Ascending aorta (tissue), 2 donors: ENCODE data around the gene HOXB1. TPM values are rescaled to one million over a fixed set of nuclear protein-coding genes. Genes with fewer than 3 reads are reported as not detected.

Source experiments
- DNase-seq, 2 donors: peaks; one replicate each; pipeline ENCODE4 v3.0.0-alpha.2; 2019; ENCODE audit warnings: low spot score in 2 of 2
- H3K27ac ChIP-seq, 2 donors: fragments of 200-600 bp; sonication (generic); one replicate each; pipeline ENCODE4 v1.5.1; 2016 to 2017; ENCODE audit warnings: mild to moderate bottlenecking in 1 of 2
- H3K27me3 ChIP-seq: fragments of 200-600 bp; sonication (generic); one replicate; pipeline ENCODE4 v1.5.1; 2017
- H3K36me3 ChIP-seq, 2 donors: fragments of 200-600 bp; sonication (generic); one replicate each; pipeline ENCODE4 v1.5.1; 2016
- H3K4me1 ChIP-seq, 2 donors: fragments of 200-600 bp; sonication (generic); one replicate each; pipeline ENCODE4 v1.5.1; 2016 to 2017; ENCODE audit warnings: mild to moderate bottlenecking in 1 of 2
- H3K4me3 ChIP-seq, 2 donors: fragments of 200-600 bp; sonication (generic); one replicate each; pipeline ENCODE4 v1.5.1; 2016 to 2017; ENCODE audit warnings: mild to moderate bottlenecking in 1 of 2
- H3K9me3 ChIP-seq, 2 donors: fragments of 200-600 bp; sonication (generic); one replicate each; pipeline ENCODE4 v1.5.1; 2016
- CTCF ChIP-seq, 3 experiments: fragments of 200-600 bp in 2 of 3; fragments of 450-650 bp in 1 of 3; sonication (generic) in 2 of 3; IDR thresholded peaks; one replicate each; pipeline ENCODE4 v1.5.1; 2016 to 2019; ENCODE audit warnings: antibody characterized with exemption in 3 of 3, mild to moderate bottlenecking in 1 of 3, moderate library complexity in 1 of 3
- intact Hi-C: fragments of 100-400 bp; cut with DNase I; formaldehyde crosslinking; loops from one replicate; pipeline ENCODE4 v1.15.1; 2023
- total RNA-seq: library from RNA; depleted of rRNA; stranded (reverse); fragments of >200 nt; gene quantifications from one replicate; pipeline ENCODE4 v1.1.0, GENCODE V29; 2016

Gene HOXB1
- total RNA-seq, 1 donor from 2014 or later = not detected

DNA sequence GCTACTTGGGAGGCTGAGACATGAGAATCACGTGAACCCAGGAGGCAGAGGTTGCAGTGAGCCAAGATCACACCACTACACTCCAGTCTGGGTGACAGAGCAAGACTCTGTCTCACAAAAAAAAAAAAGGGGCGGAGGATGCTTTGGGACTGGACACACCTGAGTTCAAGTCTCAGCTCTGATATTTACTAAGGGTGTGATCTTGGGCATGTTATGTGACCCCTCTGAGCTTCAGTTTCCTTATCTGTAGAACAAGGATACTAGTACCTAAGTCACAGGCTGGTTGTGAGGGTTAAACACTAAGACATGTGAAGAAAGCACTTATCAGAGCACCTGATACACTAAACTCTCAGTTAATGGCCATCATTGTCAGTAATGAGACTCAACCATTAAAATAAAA lies 25.9 kb downstream of the HOXB1 start:
- Histone ChIP-seq H3K27ac (no peak overlapping the region), H3K4me1 (no peaks in the 10 kb centered on the region), H3K27me3 (no peaks in the 10 kb centered on the region), H3K4me3 (no peak overlapping the region), H3K36me3 (no peaks in the 10 kb centered on the region), H3K9me3 (no peaks in the 10 kb centered on the region)
- intact Hi-C loops = no loop called here
- no peak for DNase-seq
- no peak for TF ChIP-seq CTCF (IDR thresholded peaks at IDR 0.05)

DNA sequence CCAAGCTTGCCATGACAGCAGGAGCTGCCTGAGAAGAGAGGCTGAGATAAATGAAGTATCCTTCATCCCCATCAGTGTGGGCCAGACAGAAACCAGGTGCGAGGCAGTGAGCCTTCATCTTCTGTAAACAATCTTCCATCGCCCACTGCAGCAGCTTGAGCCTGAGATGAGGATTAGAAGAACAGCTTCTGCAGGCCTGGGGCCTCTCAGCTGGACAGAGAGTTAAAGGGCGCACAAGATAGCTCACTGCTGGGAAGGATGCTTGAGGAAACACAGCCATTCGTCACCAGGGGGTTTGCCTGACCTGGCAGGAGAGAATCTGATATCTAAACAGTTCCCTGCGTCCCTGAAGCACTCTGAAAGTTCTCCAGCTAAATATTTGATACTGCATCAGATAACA lies 27.1 kb downstream of the HOXB1 start:
- Histone ChIP-seq H3K27me3 (no peaks in the 10 kb centered on the region), H3K27ac (no peak overlapping the region), H3K4me1 (no peaks in the 10 kb centered on the region), H3K4me3 (no peak overlapping the region), H3K36me3 (no peaks in the 10 kb centered on the region), H3K9me3 (no peaks in the 10 kb centered on the region)
- no peak for DNase-seq
- intact Hi-C loops = no loop called here
- no peak for TF ChIP-seq CTCF (IDR thresholded peaks at IDR 0.05)

- H3K36me3 ChIP-seq = no peaks in the 10 kb centered on the region
- no peaks in the 10 kb centered on the region for H3K27me3 ChIP-seq
- TF ChIP-seq CTCF (IDR thresholded peaks at IDR 0.05) = no peak
- no peaks in the 10 kb centered on the region for H3K9me3 ChIP-seq
- H3K4me3 ChIP-seq = no peak overlapping the region
- H3K27ac ChIP-seq = no peak overlapping the region
- intact Hi-C loops = no loop called here
- DNase-seq = no peak
- H3K4me1 ChIP-seq = no peaks in the 10 kb centered on the region
These were observed 27.9 kb downstream of the HOXB1 start for GRCh38 chr17:48502901-48503300.

- DNase-seq = no peak
- H3K4me1 ChIP-seq = no peaks in the 10 kb centered on the region
- no peaks in the 10 kb centered on the region for H3K9me3 ChIP-seq
- no peaks in the 10 kb centered on the region for H3K27me3 ChIP-seq
- TF ChIP-seq CTCF (IDR thresholded peaks at IDR 0.05) = no peak
- H3K27ac ChIP-seq = no peak overlapping the region
- intact Hi-C loops = no loop called here
- H3K4me3 ChIP-seq = no peak overlapping the region
- H3K36me3 ChIP-seq = no peaks in the 10 kb centered on the region
These were observed 28.5 kb downstream of the HOXB1 start for GRCh38 chr17:48502312-48502711.

- intact Hi-C loops = no loop called here
- Histone ChIP-seq H3K4me3 (no peak overlapping the region), H3K27me3 (no peaks in the 10 kb centered on the region), H3K27ac (no peak overlapping the region), H3K4me1 (no peaks in the 10 kb centered on the region), H3K36me3 (no peaks in the 10 kb centered on the region), H3K9me3 (no peaks in the 10 kb centered on the region)
- TF ChIP-seq CTCF (IDR thresholded peaks at IDR 0.05) = no peak
- no peak for DNase-seq
These were observed 30.1 kb downstream of the HOXB1 start for GRCh38 chr17:48500435-48501426.
